DOHH2 (cell line): ENCODE measurements around the gene PHF10.

ENCODE experiments used
- H3F3A ChIP-seq: fragments of 200-600 bp; sonication (generic), shearing (Covaris generic); 2 replicates; pipeline ENCODE4 v1.6.0; 2016; ENCODE audit warnings: antibody characterized with exemption, mild to moderate bottlenecking; ENCODE audit not compliant: control insufficient read depth, insufficient read depth
- H3K27ac ChIP-seq: fragments of 200-600 bp; sonication (generic); 2 replicates; pipeline ENCODE4 v1.5.1; 2014; ENCODE audit warnings: low read depth, mild to moderate bottlenecking, low read length, moderate library complexity
- H3K27me3 ChIP-seq: fragments of 200-600 bp; sonication (generic); 2 replicates; pipeline ENCODE4 v1.6.1; 2014; ENCODE audit warnings: mild to moderate bottlenecking, low read length, mixed read lengths; ENCODE audit not compliant: control insufficient read depth
- H3K36me3 ChIP-seq: fragments of 200-600 bp; sonication (generic); 2 replicates; pipeline ENCODE4 v1.6.1; 2014; ENCODE audit warnings: mild to moderate bottlenecking, low read length, moderate library complexity, mixed read lengths; ENCODE audit not compliant: control insufficient read depth
- H3K4me1 ChIP-seq: fragments of 200-600 bp; sonication (generic); 2 replicates; pipeline ENCODE4 v1.6.1; 2014; ENCODE audit warnings: mild to moderate bottlenecking, low read length, mixed read lengths; ENCODE audit not compliant: control insufficient read depth
- H3K4me2 ChIP-seq: fragments of 200-600 bp; sonication (generic); 2 replicates; pipeline ENCODE4 v1.6.0; 2014; ENCODE audit warnings: mild to moderate bottlenecking, low read length, moderate library complexity
- H3K4me3 ChIP-seq: fragments of 200-600 bp; sonication (generic); 2 replicates; pipeline ENCODE4 v1.5.1; 2014; ENCODE audit warnings: mild to moderate bottlenecking, low read length, mixed read lengths
- H3K79me2 ChIP-seq: fragments of 200-600 bp; sonication (generic); 2 replicates; pipeline ENCODE4 v1.6.1; 2014; ENCODE audit warnings: mild to moderate bottlenecking, low read length, mixed read lengths; ENCODE audit not compliant: control insufficient read depth
- H3K9me2 ChIP-seq: fragments of 200-600 bp; sonication (generic); replicated peaks from 2 replicates; pipeline ENCODE4 v1.6.1; 2014; ENCODE audit warnings: mild to moderate bottlenecking, low read length, mixed read lengths; ENCODE audit not compliant: control insufficient read depth
- H3K9me3 ChIP-seq: fragments of 200-600 bp; sonication (generic); 2 replicates; pipeline ENCODE4 v1.6.1; 2014; ENCODE audit warnings: antibody characterized with exemption, low read length, mixed read lengths; ENCODE audit not compliant: control insufficient read depth, insufficient read depth
- H4K20me1 ChIP-seq: fragments of 200-600 bp; sonication (generic); 2 replicates; pipeline ENCODE4 v1.6.0; 2014; ENCODE audit warnings: low read depth, mild to moderate bottlenecking, antibody characterized with exemption, low read length, moderate library complexity; ENCODE audit not compliant: control insufficient read depth, insufficient read depth
- EZH2phosphoT487 ChIP-seq: fragments of 200-600 bp; sonication (generic); IDR thresholded peaks from 2 replicates; pipeline ENCODE4 v1.6.1; 2017; ENCODE audit warnings: borderline replicate concordance, mild to moderate bottlenecking, antibody characterized with exemption, low read length, moderate library complexity, mixed read lengths
- TF ChIP-seq, protein P1 (sequence below): fragments of 200-600 bp; sonication (generic); IDR thresholded peaks from one replicate; pipeline ENCODE4 v1.5.1; 2014; ENCODE audit warnings: antibody characterized with exemption, mild to moderate bottlenecking, low read depth, low read length; ENCODE audit not compliant: poor library complexity, severe bottlenecking

The PHF10 gene

GRCh38 chr6:169752074-169752623 lies 27.8 kb upstream of the PHF10 start:
- H3F3A ChIP-seq = peaks cover 7% of the 10 kb centered on the region
- H3K9me2 ChIP-seq = no peaks in the 10 kb centered on the region
- peak overlapping the region; percentile 90 for H3K4me3 ChIP-seq
- peak overlapping the region; percentile 85 for H3K4me2 ChIP-seq
- peaks cover 50% of the 10 kb centered on the region for H3K36me3 ChIP-seq
- H3K27ac ChIP-seq = peak overlapping the region; percentile 59
- no peaks in the 10 kb centered on the region for H3K9me3 ChIP-seq
- peaks cover 23% of the 10 kb centered on the region for H3K4me1 ChIP-seq
- H4K20me1 ChIP-seq = peaks cover 4% of the 10 kb centered on the region; the same call in 1 of the 2 replicates
- TF ChIP-seq, protein P1, sequence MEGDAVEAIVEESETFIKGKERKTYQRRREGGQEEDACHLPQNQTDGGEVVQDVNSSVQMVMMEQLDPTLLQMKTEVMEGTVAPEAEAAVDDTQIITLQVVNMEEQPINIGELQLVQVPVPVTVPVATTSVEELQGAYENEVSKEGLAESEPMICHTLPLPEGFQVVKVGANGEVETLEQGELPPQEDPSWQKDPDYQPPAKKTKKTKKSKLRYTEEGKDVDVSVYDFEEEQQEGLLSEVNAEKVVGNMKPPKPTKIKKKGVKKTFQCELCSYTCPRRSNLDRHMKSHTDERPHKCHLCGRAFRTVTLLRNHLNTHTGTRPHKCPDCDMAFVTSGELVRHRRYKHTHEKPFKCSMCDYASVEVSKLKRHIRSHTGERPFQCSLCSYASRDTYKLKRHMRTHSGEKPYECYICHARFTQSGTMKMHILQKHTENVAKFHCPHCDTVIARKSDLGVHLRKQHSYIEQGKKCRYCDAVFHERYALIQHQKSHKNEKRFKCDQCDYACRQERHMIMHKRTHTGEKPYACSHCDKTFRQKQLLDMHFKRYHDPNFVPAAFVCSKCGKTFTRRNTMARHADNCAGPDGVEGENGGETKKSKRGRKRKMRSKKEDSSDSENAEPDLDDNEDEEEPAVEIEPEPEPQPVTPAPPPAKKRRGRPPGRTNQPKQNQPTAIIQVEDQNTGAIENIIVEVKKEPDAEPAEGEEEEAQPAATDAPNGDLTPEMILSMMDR = no peak
- no peak for TF ChIP-seq EZH2phosphoT487
- peaks cover 48% of the 10 kb centered on the region for H3K79me2 ChIP-seq
- H3K27me3 ChIP-seq = no peaks in the 10 kb centered on the region

DNA sequence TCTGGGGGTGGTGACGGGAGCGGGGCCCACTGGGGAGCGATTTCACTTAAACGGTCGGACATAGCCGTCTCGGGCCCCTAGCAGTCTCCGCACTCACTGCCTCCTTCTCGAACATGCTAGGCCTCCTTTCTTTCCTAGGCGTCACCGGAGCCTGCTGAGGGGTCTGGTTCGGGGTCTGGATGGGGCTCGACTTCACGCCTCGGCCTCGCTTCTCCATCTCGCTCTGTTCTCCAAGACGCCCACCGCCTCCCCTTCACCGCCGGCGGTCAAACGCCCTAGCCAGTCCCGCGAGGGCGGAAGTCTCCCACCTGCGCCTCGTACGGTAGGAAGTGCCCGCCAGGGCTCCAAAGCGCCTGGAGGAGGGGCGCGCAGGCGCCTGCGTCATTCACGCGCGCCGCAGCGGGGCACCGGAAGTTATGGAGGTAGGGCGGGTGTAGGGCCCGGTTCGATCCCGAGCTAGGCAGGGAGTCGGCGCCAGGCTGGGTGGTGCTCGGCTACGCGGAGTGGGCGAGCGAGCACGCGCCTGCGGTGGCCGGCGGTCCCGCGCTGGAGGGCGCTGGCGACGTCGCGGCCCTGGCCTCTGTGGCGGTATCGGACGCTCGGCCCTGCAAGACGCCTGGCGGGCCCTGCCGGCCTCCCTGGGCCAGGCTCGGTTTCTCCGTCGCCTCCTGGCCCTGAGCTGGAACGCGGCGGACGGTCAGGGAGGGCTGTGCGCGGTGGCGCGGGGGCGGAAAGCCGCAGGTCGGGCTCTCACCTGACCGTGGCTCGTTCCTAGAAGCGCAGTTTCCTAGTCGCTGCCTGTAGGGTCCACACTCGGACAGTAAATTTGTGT lies 27.2 kb upstream of the PHF10 start, which contains the start of the genes DYNLT2 and ERMARD:
Gene DYNLT2, minus strand, starts transcription at position 331 of the 832 bp plus-strand sequence. Its CDS starts 114 bp downstream, at position 217.
Gene ERMARD, plus strand, starts transcription at position 381 of the 832 bp plus-strand sequence. Its CDS starts 36 bp downstream, at position 417.
- H3F3A ChIP-seq = peaks cover 11% of the 10 kb centered on the region
- H3K4me3 ChIP-seq = peak within 1 kb of the TSS; percentile 90
- no peaks in the 10 kb centered on the region for H3K27me3 ChIP-seq
- peaks cover 4% of the 10 kb centered on the region; the same call in 1 of the 2 replicates for H4K20me1 ChIP-seq
- H3K9me3 ChIP-seq = no peaks in the 10 kb centered on the region
- peaks cover 50% of the 10 kb centered on the region for H3K36me3 ChIP-seq
- peak within 1 kb of the TSS; percentile 85 for H3K4me2 ChIP-seq
- H3K9me2 ChIP-seq = no peaks in the 10 kb centered on the region
- H3K27ac ChIP-seq = peak within 1 kb of the TSS; percentile 59
- peaks cover 23% of the 10 kb centered on the region for H3K4me1 ChIP-seq
- H3K79me2 ChIP-seq = peaks cover 48% of the 10 kb centered on the region
- TF ChIP-seq, protein P1 = peak; percentile 11
- TF ChIP-seq EZH2phosphoT487 = no peak

GRCh38 chr6:169746556-169746955 lies 22.3 kb upstream of the PHF10 start:
- Histone ChIP-seq H4K20me1 (peaks cover 4% of the 10 kb centered on the region; the same call in 1 of the 2 replicates), H3K36me3 (peaks cover 33% of the 10 kb centered on the region), H3K9me2 (no peaks in the 10 kb centered on the region), H3K79me2 (peaks cover 24% of the 10 kb centered on the region), H3K27ac (no peak overlapping the region), H3F3A (peaks cover 11% of the 10 kb centered on the region), H3K4me3 (no peak overlapping the region), H3K4me1 (peaks cover 12% of the 10 kb centered on the region), H3K4me2 (no peak overlapping the region), H3K9me3 (no peaks in the 10 kb centered on the region), H3K27me3 (no peaks in the 10 kb centered on the region)
- TF ChIP-seq EZH2phosphoT487 = no peak
- TF ChIP-seq, protein P1 = no peak
